Caco-2 (cell line): ENCODE data around the gene PCDHGA5. TPM values are rescaled to one million over a fixed set of nuclear protein-coding genes. Genes with fewer than 3 reads are reported as not detected.
"Not testable (repeated sequence)": the region's sequence is repeated elsewhere in the genome, so short reads cannot be mapped to it uniquely, and the experiment has no call there.

ENCODE experiments used
- BruUV-seq: library from RNA; stranded (reverse); fragments of 400-500 nt; replicated peaks from 2 replicates; lab custom pipeline; 2021; lab: Mats Ljungman, UMichigan
- CTCF ChIA-PET: fragments of 300-600 bp; sonication (Branson Sonifier 250); formaldehyde crosslinking; loops from one replicate; lab custom pipeline; 2022; ENCODE audit warnings: antibody characterized with exemption; lab: Charles Lee
- POLR2A ChIA-PET: fragments of 300-600 bp; sonication (Branson Sonifier 250); formaldehyde crosslinking; loops from one replicate; lab custom pipeline; 2022; ENCODE audit warnings: antibody characterized with exemption; lab: Charles Lee
- DNase-seq, 2 experiments: peaks; one replicate each; pipeline versions ENCODE4 v3.0.0 to v3.0.0-alpha.2; 2020 to 2022
- H3K27me3 ChIP-seq: replicated peaks from 2 replicates; pipeline ENCODE4 v1.6.0; 2011; ENCODE audit warnings: low read length; ENCODE audit not compliant: control insufficient read depth, insufficient read depth
- H3K36me3 ChIP-seq: 2 replicates; pipeline ENCODE4 v1.5.1; 2011; ENCODE audit warnings: low read length; ENCODE audit not compliant: control insufficient read depth, insufficient read depth
- H3K4me1 ChIP-seq: fragments of 250-450 bp; sonication (Bioruptor Pico); 2 replicates; pipeline ENCODE4 v1.5.1; 2020; ENCODE audit warnings: mild to moderate bottlenecking
- H3K4me3 ChIP-seq: 2 replicates; pipeline ENCODE4 v1.5.1; 2011; ENCODE audit warnings: low read depth, mild to moderate bottlenecking, control low read depth, low read length
- H3K9me3 ChIP-seq: fragments of 250-450 bp; sonication (Bioruptor Pico); 2 replicates; pipeline ENCODE4 v1.5.1; 2020; ENCODE audit warnings: mild to moderate bottlenecking, moderate library complexity
- H3K27ac Mint-ChIP-seq: one replicate; pipeline ENCODE4 v1.8.0; 2022; ENCODE audit warnings: mixed read lengths; ENCODE audit not compliant: unreplicated experiment
- H3K27me3 Mint-ChIP-seq: one replicate; pipeline ENCODE4 v1.8.0; 2022; ENCODE audit warnings: mixed read lengths; ENCODE audit not compliant: insufficient read depth, unreplicated experiment
- H3K36me3 Mint-ChIP-seq: one replicate; pipeline ENCODE4 v1.8.0; 2022; ENCODE audit warnings: mild to moderate bottlenecking, mixed read lengths; ENCODE audit not compliant: insufficient read depth, unreplicated experiment
- H3K4me1 Mint-ChIP-seq: one replicate; pipeline ENCODE4 v1.8.0; 2022; ENCODE audit warnings: low read depth, mixed read lengths; ENCODE audit not compliant: unreplicated experiment
- H3K4me3 Mint-ChIP-seq: one replicate; pipeline ENCODE4 v1.8.0; 2022; ENCODE audit warnings: mild to moderate bottlenecking, moderate library complexity, mixed read lengths; ENCODE audit not compliant: unreplicated experiment
- H3K9me3 Mint-ChIP-seq: one replicate; pipeline ENCODE4 v1.8.0; 2022; ENCODE audit warnings: mixed read lengths; ENCODE audit not compliant: unreplicated experiment
- intact Hi-C: fragments of 100-400 bp; cut with micrococcal nuclease; formaldehyde crosslinking; loops from one replicate; pipeline ENCODE4 v1.10.0; 2022; ENCODE audit not compliant: unreplicated experiment
- total RNA-seq: library from RNA; stranded (reverse); gene quantifications from 2 replicates; pipeline ENCODE4 v1.2.3, GENCODE V29; 2022
- TF ChIP-seq, protein P1 (sequence below), 2 experiments: fragments of 200-600 bp in 1 of 2; IDR thresholded peaks; 1 replicate in 1 of 2; 2 replicates in 1 of 2; pipeline versions ENCODE4 v1.5.1 to v1.8.0; 2011 to 2022; ENCODE audit warnings: antibody characterized with exemption in 1 of 2, control low read depth in 1 of 2, inconsistent platforms in 1 of 2, low read depth in 1 of 2, low read length in 1 of 2, mild to moderate bottlenecking in 1 of 2, moderate library complexity in 1 of 2; ENCODE audit not compliant: insufficient read depth in 1 of 2, severe bottlenecking in 1 of 2, unreplicated experiment in 1 of 2

Gene PCDHGA5
- total RNA-seq, 1 experiment from 2014 or later = 0.57 TPM

DNA sequence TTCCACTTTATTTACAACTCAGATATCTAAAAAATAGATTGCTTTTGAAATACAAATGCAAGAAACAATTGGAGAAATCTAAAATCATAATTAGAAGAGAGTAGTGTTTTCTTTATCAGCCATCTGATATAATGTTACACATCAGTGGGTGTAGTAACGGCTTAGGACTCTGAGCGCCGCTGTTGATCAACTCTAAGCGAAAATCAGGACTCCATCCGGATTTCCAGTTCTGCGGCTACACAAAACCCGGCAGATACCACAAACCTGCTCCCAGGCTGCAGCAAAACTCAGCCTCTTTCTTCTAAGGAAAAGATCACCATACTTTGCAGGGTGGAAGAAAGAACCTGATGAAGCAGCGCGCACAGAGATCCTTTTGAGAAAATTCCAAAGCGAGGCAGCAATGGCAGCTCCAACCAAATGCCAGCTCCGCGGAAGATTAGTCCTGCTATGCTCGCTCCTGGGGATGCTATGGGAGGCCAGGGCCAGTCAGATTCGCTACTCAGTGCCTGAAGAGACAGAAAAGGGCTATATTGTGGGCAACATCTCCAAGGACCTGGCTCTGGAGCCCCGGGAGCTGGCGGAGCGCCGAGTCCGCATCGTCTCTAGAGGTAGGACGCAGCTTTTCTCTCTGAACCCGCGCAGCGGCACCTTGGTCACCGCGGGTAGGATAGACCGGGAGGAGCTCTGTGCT, 38.7 kb downstream of the PCDHGA5 start, which contains the start of gene PCDHGA9:
Gene PCDHGA9 (plus strand): TSS at position 226 of the 691 bp plus-strand sequence. CDS start 175 bp downstream, at position 401.
- ChIA-PET CTCF (no interaction called here), POLR2A (no interaction called here)
- no TSS peak for BruUV-seq
- Mint-ChIP-seq H3K9me3 (peaks cover 11% of the 10 kb centered on the region), H3K27ac (no peak within 1 kb of the TSS), H3K4me1 (no peaks in the 10 kb centered on the region), H3K27me3 (no peaks in the 10 kb centered on the region), H3K4me3 (no peak within 1 kb of the TSS), H3K36me3 (peaks cover 17% of the 10 kb centered on the region)
- no peaks in the 10 kb centered on the region for H3K27me3 ChIP-seq
- peaks cover 19% of the 10 kb centered on the region for H3K9me3 ChIP-seq
- DNase-seq = no peak
- H3K4me1 ChIP-seq = no peaks in the 10 kb centered on the region
- no peaks in the 10 kb centered on the region for H3K36me3 ChIP-seq
- H3K4me3 ChIP-seq = no peak within 1 kb of the TSS
- intact Hi-C loops = no loop called here
- TF ChIP-seq, protein P1, sequence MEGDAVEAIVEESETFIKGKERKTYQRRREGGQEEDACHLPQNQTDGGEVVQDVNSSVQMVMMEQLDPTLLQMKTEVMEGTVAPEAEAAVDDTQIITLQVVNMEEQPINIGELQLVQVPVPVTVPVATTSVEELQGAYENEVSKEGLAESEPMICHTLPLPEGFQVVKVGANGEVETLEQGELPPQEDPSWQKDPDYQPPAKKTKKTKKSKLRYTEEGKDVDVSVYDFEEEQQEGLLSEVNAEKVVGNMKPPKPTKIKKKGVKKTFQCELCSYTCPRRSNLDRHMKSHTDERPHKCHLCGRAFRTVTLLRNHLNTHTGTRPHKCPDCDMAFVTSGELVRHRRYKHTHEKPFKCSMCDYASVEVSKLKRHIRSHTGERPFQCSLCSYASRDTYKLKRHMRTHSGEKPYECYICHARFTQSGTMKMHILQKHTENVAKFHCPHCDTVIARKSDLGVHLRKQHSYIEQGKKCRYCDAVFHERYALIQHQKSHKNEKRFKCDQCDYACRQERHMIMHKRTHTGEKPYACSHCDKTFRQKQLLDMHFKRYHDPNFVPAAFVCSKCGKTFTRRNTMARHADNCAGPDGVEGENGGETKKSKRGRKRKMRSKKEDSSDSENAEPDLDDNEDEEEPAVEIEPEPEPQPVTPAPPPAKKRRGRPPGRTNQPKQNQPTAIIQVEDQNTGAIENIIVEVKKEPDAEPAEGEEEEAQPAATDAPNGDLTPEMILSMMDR (IDR thresholded peaks at IDR 0.05; ENCODE audit: insufficient read depth in 1 of 2, low read depth in 1 of 2, low read length in 1 of 2, severe bottlenecking in 1 of 2, unreplicated experiment in 1 of 2) = no peak

DNA sequence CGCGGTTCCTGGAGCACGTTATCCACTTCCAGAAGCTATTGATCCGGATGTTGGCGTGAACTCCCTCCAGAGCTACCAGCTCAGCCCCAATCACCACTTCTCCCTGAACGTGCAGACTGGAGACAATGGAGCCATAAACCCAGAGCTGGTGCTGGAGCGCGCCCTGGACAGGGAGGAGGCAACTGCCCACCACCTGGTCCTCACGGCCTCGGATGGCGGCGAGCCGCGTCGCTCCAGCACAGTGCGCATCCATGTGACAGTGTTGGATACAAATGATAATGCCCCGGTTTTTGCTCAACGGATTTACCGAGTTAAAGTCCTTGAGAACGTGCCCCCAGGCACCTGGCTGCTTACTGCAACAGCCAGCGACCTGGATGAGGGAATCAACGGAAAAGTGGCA, 39.4 kb downstream of the PCDHGA5 start:
- peaks cover 17% of the 10 kb centered on the region for H3K36me3 Mint-ChIP-seq
- intact Hi-C loops = no loop called here
- no peak overlapping the region for H3K4me3 ChIP-seq
- peaks cover 19% of the 10 kb centered on the region for H3K9me3 ChIP-seq
- BruUV-seq = no TSS peak
- DNase-seq = no peak
- H3K27me3 ChIP-seq = no peaks in the 10 kb centered on the region
- H3K36me3 ChIP-seq = no peaks in the 10 kb centered on the region
- H3K9me3 Mint-ChIP-seq = peaks cover 11% of the 10 kb centered on the region
- H3K27me3 Mint-ChIP-seq = no peaks in the 10 kb centered on the region
- no peaks in the 10 kb centered on the region for H3K4me1 ChIP-seq
- no peaks in the 10 kb centered on the region for H3K4me1 Mint-ChIP-seq
- no peak overlapping the region for H3K27ac Mint-ChIP-seq
- CTCF ChIA-PET = no interaction called here
- no peak overlapping the region for H3K4me3 Mint-ChIP-seq
- POLR2A ChIA-PET = no interaction called here
- TF ChIP-seq, protein P1 (IDR thresholded peaks at IDR 0.05; ENCODE audit: insufficient read depth in 1 of 2, low read depth in 1 of 2, low read length in 1 of 2, severe bottlenecking in 1 of 2, unreplicated experiment in 1 of 2) = no peak

DNA sequence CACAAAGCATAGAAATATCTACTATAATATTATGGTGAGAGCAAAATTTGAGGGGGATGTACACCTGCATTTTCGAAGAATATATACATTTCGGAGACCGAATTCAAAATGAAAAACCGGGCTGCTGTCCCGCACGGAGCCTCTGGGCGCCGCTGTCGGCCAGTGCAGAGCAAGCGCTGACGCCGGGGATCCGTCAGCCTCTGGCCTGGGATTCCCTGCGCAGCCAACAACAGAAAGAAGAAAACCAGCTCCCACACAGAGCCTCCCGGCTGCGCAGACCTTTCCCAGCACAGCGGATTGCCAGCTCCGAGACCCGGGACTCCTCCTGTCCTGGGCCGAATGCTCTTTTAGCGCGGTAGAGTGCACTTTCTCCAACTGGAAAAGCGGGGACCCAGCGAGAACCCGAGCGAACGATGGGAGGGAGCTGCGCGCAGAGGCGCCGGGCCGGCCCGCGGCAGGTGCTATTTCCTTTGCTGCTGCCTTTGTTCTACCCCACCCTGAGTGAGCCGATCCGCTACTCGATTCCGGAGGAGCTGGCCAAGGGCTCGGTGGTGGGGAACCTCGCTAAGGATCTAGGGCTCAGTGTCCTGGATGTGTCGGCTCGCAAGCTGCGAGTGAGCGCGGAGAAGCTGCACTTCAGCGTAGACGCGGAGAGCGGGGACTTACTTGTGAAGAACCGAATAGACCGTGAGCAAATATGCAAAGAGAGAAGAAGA, 44.0 kb downstream of the PCDHGA5 start, which contains the start of gene PCDHGB6:
Gene PCDHGB6 (plus strand): TSS at position 232 of the 716 bp plus-strand sequence. CDS start 182 bp downstream, at position 414.
- CTCF ChIA-PET = interaction anchor here (1.3 kb wide), 1 partner anchor 156 kb away, joined by 5 read pairs; no protein-coding TSS in a partner anchor
- not testable (repeated sequence) for H3K4me3 ChIP-seq
- peaks cover 19% of the 10 kb centered on the region for H3K9me3 Mint-ChIP-seq

More for the DNA sequence above, 44.0 kb downstream of the PCDHGA5 start, which contains the start of gene PCDHGB6:
- H3K4me3 Mint-ChIP-seq, H3K27ac Mint-ChIP-seq, POLR2A ChIA-PET, H3K4me1 ChIP-seq, BruUV-seq, H3K4me1 Mint-ChIP-seq, H3K36me3 ChIP-seq, H3K27me3 ChIP-seq, H3K27me3 Mint-ChIP-seq, DNase-seq, H3K9me3 ChIP-seq, intact Hi-C loops: not testable (repeated sequence)
- peaks cover 14% of the 10 kb centered on the region for H3K36me3 Mint-ChIP-seq
- TF ChIP-seq, protein P1 (IDR thresholded peaks at IDR 0.05; ENCODE audit: insufficient read depth in 1 of 2, low read depth in 1 of 2, low read length in 1 of 2, severe bottlenecking in 1 of 2, unreplicated experiment in 1 of 2) = peak in 1 of 2 experiments; percentile 12
